Smooth muscle cell (in vitro differentiated cells): Measurements from ENCODE around the gene TMEM236. TPM values are rescaled to one million over a fixed set of nuclear protein-coding genes. Genes with fewer than 3 reads are reported as not detected.
A peak's percentile ranks its signal among the peaks of the same experiment; 100 is the strongest.

Source experiments
- DNase-seq: peaks from one replicate; lab custom pipeline; 2025; ENCODE audit not compliant: unreplicated experiment; lab: John Stamatoyannopoulos, UW
- H2AFZ ChIP-seq: fragments of 200-600 bp; sonication (generic); 2 replicates; pipeline ENCODE4 v1.6.0; 2016; ENCODE audit warnings: antibody characterized with exemption, low read depth, mild to moderate bottlenecking
- H3F3A ChIP-seq: fragments of 200-600 bp; sonication (generic); 2 replicates; pipeline ENCODE4 v1.6.0; 2017; ENCODE audit warnings: antibody characterized with exemption, low read depth
- H3K27ac ChIP-seq: fragments of 200-600 bp; sonication (generic); 2 replicates; pipeline ENCODE4 v1.5.1; 2016; ENCODE audit warnings: low read depth, mild to moderate bottlenecking
- H3K27me3 ChIP-seq: fragments of 200-600 bp; sonication (generic); 2 replicates; pipeline ENCODE4 v1.6.1; 2016; ENCODE audit warnings: low read depth, mild to moderate bottlenecking
- H3K36me3 ChIP-seq: fragments of 200-600 bp; sonication (generic); 2 replicates; pipeline ENCODE4 v1.5.1; 2016; ENCODE audit warnings: low read depth
- H3K4me1 ChIP-seq: fragments of 200-600 bp; sonication (generic); 2 replicates; pipeline ENCODE4 v1.5.1; 2016; ENCODE audit warnings: low read depth
- H3K4me2 ChIP-seq: fragments of 200-600 bp; sonication (generic); 2 replicates; pipeline ENCODE4 v1.6.0; 2016; ENCODE audit warnings: mild to moderate bottlenecking
- H3K4me3 ChIP-seq: fragments of 200-600 bp; sonication (generic); 2 replicates; pipeline ENCODE4 v1.5.1; 2016; ENCODE audit warnings: mild to moderate bottlenecking
- H3K79me2 ChIP-seq: fragments of 200-600 bp; sonication (generic); 2 replicates; pipeline ENCODE4 v1.6.0; 2016; ENCODE audit warnings: low read depth, mild to moderate bottlenecking
- H3K9ac ChIP-seq: fragments of 200-600 bp; sonication (generic); 2 replicates; pipeline ENCODE4 v1.6.0; 2016; ENCODE audit warnings: low read depth
- H3K9me3 ChIP-seq: fragments of 200-600 bp; sonication (generic); replicated peaks from 2 replicates; pipeline ENCODE4 v1.5.1; 2016; ENCODE audit warnings: low read depth
- H4K20me1 ChIP-seq: fragments of 200-600 bp; sonication (generic); 2 replicates; pipeline ENCODE4 v1.6.0; 2016; ENCODE audit warnings: low read depth
- CTCF ChIP-seq: fragments of 200-600 bp; sonication (generic); IDR thresholded peaks from 2 replicates; pipeline ENCODE4 v1.5.1; 2017; ENCODE audit warnings: borderline replicate concordance, mild to moderate bottlenecking, antibody characterized with exemption; ENCODE audit not compliant: insufficient read depth, poor library complexity, severe bottlenecking
- WGBS: methylation state at CpG from one replicate; pipeline ENCODE4 v1.1.7; 2016; ENCODE audit warnings: low lambda C conversion rate; 5-methylcytosine and 5-hydroxymethylcytosine counted together
- polyA plus RNA-seq: library from polyadenylated mRNA; unstranded; fragments of >200 nt; fragmentation: Nextera tagmentation; extraction: Ambion mirVana; gene quantifications from 2 replicates; pipeline ENCODE4 v1.2.1, GENCODE V29; 2016
- total RNA-seq: library from RNA; depleted of rRNA; stranded (reverse); fragments of >200 nt; gene quantifications from 2 replicates; pipeline ENCODE4 v1.2.3, GENCODE V29; 2014

Gene TMEM236
- total RNA-seq (0.09 and 0.18 TPM in 2 replicates), polyA plus RNA-seq (not detected in 2 replicates)

GRCh38 chr10:17751781-17752445 is at the start of gene TMEM236:
TSS of gene TMEM236 (plus strand) at chr10:17752201. CDS start at chr10:17752296, 95 bp downstream.
- no peaks in the 10 kb centered on the region for H4K20me1 ChIP-seq
- H3K4me2 ChIP-seq: no peak within 1 kb of the TSS
- H2AFZ ChIP-seq: no peak within 1 kb of the TSS
- H3F3A ChIP-seq: no peaks in the 10 kb centered on the region
- no peak within 1 kb of the TSS for H3K9ac ChIP-seq
- H3K79me2 ChIP-seq: no peaks in the 10 kb centered on the region
- TF ChIP-seq CTCF: no peak
- no peaks in the 10 kb centered on the region for H3K36me3 ChIP-seq
- H3K4me1 ChIP-seq: no peaks in the 10 kb centered on the region
- H3K9me3 ChIP-seq: no peaks in the 10 kb centered on the region
- WGBS: 90% methylated on average over 9 of the region's 9 CpGs
- no peak within 1 kb of the TSS for H3K27ac ChIP-seq
- DNase-seq: no peak
- no peak within 1 kb of the TSS for H3K4me3 ChIP-seq
- no peaks in the 10 kb centered on the region for H3K27me3 ChIP-seq

- no peak for DNase-seq
- TF ChIP-seq CTCF: no peak
These were observed 48.3 kb upstream of the TMEM236 start for GRCh38 chr10:17703706-17704105.

GRCh38 chr10:17708821-17709220 is 43.2 kb upstream of the TMEM236 start:
- Histone ChIP-seq H3K36me3 (peaks cover 5% of the 10 kb centered on the region), H4K20me1 (peaks cover 11% of the 10 kb centered on the region), H3K27ac (no peak overlapping the region), H3F3A (no peaks in the 10 kb centered on the region), H3K79me2 (no peaks in the 10 kb centered on the region), H3K4me1 (no peaks in the 10 kb centered on the region), H3K4me2 (peak overlapping the region; percentile 55), H3K4me3 (no peak overlapping the region), H3K9ac (no peak overlapping the region), H3K27me3 (no peaks in the 10 kb centered on the region), H2AFZ (no peak overlapping the region), H3K9me3 (no peaks in the 10 kb centered on the region)
- DNase-seq: peak; percentile 7
- WGBS: 47% methylated on average over 10 of the region's 10 CpGs
- TF ChIP-seq CTCF: no peak

More at GRCh38 chr10:17703706-17704105, 48.3 kb upstream of the TMEM236 start:
- Histone ChIP-seq H3F3A (no peaks in the 10 kb centered on the region), H3K36me3 (peaks cover 5% of the 10 kb centered on the region), H3K9ac (no peak overlapping the region), H3K79me2 (no peaks in the 10 kb centered on the region), H3K4me1 (no peaks in the 10 kb centered on the region), H2AFZ (no peak overlapping the region), H3K27me3 (no peaks in the 10 kb centered on the region), H3K9me3 (no peaks in the 10 kb centered on the region), H3K27ac (no peak overlapping the region), H4K20me1 (peaks cover 3% of the 10 kb centered on the region), H3K4me2 (no peak overlapping the region), H3K4me3 (no peak overlapping the region)
- WGBS: 98% methylated on average over 3 of the region's 3 CpGs

- no peak overlapping the region for H3K27ac ChIP-seq
- no peak overlapping the region for H3K9ac ChIP-seq
- H3K27me3 ChIP-seq: no peaks in the 10 kb centered on the region
- no peak for TF ChIP-seq CTCF
- WGBS: 75% methylated on average over 5 of the region's 5 CpGs
- peaks cover 7% of the 10 kb centered on the region for H3K36me3 ChIP-seq
- H3K4me2 ChIP-seq: no peak overlapping the region
- no peak overlapping the region for H3K4me3 ChIP-seq
- H4K20me1 ChIP-seq: peaks cover 11% of the 10 kb centered on the region
- no peak for DNase-seq
- no peaks in the 10 kb centered on the region for H3K9me3 ChIP-seq
- H3K4me1 ChIP-seq: no peaks in the 10 kb centered on the region
- no peaks in the 10 kb centered on the region for H3K79me2 ChIP-seq
- H2AFZ ChIP-seq: no peak overlapping the region
- H3F3A ChIP-seq: no peaks in the 10 kb centered on the region
These were observed 42.5 kb upstream of the TMEM236 start for GRCh38 chr10:17709492-17709891.
